HG03442 (cell line): Measurements from ENCODE around the gene IRF9.
"Not testable (repeated sequence)": the region's sequence is repeated elsewhere in the genome, so short reads cannot be mapped to it uniquely, and the experiment has no call there.

ENCODE experiments used
- ATAC-seq: cut with Tn5 transposase; IDR thresholded peaks from one replicate; pipeline ENCODE4 v1.9.1; 2021; ENCODE audit warnings: mild to moderate bottlenecking, moderate library complexity; ENCODE audit not compliant: unreplicated experiment

Gene IRF9

DNA sequence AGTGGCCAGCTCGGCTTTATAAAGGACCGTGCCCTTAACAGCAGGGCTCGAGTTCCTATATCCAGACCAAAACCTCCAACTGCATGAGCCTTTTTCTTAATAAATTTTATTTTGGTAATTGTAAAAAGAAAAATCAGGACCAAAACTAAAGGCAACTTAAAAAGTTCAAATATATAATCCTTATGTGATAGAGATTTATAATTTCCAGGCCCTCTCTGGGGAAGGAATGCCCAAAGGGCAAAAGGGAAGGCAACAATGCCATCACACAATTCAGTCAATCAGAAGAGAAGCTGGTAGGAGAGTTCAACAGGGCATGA, 28.0 kb downstream of the IRF9 start:
- ATAC-seq = no peak

DNA sequence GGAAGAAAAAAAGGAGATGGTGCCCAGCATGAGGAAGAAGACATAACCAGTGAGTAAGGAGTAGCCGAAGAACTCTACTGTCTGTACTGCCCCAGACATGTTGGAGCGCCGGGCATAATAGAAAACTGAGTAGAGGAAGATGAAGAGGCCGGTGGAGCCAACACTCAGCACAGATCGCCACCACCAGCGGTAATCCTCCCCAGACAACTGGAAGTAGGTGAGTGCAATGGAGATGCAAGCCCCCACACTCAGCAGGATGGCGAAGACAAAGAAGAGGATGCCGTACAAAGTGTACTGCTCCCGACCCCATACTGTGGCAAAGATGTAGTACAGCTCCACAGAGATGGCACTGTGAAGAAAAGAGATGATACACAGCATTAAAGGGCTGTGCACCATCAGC, 28.4 kb downstream of the IRF9 start:
- no peak for ATAC-seq

DNA sequence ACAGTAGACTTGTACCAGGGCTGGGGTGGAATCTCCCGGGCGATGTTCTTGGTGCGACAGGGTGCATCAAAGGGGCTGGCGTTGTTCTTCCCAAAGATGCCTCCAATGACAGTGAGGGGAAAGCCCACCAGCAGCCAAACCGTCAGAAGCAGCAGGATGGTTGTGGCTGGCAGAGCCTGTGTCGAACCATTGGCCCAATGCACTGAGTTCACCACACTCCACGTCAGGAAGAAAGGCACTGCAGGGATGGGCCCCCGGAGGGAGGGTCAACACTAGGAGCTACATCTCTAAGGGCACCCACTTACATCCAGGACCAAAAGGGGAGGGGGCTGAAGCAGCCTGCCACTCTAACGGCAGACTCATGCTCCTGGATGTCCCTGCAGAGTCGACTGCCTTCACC, 29.4 kb downstream of the IRF9 start:
- ATAC-seq = no peak

DNA sequence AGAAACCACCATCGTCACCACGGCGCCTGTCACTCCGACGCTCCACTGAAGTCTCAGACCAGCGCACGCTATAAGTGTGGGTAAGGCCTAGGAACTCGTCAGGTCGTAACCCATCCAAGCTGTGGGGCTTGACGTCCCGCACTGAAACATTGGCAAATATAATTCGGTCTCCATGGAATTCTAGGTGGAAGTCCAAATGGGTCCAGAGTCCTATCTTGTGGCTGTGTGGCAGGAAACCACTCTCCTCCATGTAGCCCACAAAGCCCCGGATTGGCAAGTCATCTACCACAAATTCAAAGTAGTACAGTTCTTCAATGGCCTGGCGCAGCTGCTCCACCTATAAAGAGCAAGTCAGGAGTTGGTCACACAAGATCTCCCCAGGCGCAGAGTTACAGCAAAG, 31.9 kb downstream of the IRF9 start:
- ATAC-seq = no peak

DNA sequence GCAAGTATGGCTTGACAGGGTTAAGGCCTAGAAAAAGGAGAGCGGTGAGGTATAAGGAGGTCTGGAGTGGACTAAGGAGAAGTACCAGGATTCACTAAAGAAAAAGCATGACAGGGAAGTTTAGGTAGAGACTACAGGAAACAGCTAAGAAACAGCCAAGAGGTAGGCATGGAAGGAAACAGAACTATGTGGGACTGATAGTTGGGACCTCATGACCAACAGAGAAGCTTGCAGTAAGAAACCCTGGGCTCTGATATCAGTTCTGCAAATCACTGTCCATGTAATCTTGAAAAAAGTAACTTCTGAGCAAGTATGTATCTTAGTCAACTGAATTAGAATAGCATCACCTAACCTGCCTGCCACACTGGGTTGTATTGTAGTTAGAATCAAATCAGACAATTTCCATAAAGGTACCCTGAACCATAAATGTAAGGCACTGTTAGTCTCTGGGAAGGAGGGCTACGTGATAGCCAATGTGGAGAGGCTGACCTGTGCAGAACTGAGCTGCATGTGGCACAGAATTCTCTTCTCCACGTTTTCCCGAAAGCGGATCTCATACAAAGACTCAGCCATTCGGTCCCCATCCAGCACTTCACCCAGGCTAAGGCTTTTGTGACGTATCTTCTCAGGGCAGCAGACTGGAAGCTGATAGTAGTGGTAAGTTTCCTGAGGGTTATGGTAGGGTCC, 33.3 kb downstream of the IRF9 start:
- ATAC-seq = no peak

DNA sequence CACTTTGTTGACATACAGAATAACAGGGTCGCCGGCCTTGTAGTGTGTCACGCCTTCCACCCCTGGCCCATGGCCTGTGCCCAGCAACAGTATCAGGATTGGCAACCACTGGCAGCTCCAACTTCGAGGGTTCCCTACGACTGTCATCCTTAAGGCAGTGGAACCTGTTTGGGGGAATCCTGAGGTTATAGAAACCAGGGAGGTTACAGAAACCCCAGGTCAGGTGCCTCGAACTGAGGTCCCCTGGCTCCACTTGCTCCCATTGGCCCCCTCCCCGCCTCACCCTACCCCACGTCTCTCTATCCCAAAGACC, 33.8 kb downstream of the IRF9 start:
- ATAC-seq = no peak

DNA sequence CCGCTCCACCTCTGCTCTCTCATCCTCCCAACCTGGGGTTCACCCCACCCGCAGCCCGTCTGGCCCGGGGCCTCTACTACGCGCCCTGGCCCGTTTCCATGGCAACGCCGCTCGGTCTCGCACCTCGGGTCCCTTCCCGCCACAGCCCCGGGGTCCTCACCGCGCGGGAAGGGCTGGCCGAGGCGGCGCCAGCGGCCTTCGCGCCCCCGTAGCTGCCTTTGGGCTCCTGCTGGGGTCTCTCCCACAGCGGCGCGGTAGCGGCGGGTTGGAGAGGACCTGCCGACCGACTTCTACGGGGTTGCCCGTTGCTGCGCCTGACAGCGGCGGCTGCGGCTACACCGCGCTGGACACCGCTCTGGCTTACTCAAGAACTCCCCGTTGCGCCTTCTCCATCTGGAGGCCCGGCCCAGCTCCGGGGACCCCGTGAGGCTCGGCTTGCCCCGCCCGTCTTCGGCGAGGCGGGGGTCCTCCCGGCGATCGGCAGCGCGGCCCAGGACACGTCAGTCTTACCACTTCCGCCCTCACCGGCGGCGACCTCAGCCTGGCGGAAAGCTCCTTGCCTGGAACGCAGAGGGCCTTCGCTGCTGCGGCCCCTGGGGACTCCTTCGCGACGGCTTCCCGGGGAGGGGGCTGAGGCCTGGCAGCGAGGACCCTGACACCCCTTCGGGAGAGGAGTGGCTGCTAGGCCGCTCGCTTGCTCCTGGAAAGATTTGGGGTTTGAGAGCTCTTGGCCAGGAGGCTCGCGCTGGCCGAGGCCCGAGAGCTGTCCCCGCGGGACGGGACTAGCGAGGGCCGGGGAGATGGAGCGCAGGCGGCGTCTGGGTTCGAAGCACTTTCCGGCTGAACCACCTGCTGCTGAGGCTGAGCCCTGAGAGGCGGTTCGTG, 34.4 kb downstream of the IRF9 start, which contains the start of gene TM9SF1:
TSS of gene TM9SF1 (minus strand) at position 256 of the 885 bp plus-strand sequence. CDS start 422 bp downstream, outside the sequence.
- ATAC-seq = peak; percentile 86

DNA sequence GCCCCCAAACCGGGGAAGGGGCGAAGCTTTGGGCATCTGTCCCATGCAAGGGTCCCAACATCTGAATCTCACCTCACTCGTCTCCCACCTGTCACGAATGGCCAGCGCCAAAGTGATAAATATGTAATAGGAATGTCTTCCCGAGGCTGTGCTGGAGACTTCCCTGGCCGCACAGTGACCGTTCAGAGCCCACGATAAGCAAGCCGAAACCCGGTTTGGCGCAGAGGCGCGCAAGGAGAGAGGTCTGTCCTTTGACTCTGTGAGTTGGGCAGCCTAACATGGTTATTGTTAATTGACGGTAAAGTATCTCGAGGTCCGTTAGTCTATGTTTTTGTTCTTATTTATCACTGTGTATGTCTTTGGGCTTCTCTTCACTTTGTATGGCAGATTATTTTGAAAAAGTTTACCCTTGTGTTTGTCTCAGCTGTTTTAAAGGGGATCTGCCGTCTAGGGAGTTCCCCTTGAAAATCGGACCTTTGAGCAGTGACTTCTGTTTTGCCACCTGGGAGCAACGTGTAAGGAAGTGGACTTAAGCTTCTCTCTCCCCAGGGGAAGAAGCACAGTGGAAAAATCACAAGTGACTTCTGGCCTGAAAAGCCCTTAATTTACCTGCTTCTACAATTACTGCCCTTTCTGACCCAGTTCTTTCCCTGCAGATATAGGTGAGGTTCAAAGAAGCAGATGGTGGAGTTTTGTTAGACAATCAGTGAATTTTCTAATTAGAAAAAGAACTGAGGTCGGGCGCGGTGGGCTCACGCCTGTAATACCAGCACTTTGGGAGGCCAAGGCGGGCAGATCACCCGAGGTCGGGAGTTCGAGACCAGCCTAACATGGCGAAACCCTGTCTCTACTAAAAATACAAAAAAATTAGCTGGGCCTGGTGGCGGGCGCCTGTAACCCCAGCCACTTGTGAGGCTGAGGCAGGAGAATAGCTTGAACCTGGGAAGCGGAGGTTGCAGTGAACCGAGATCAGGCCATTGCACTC, 35.3 kb downstream of the IRF9 start:
- ATAC-seq = peak; percentile 20

DNA sequence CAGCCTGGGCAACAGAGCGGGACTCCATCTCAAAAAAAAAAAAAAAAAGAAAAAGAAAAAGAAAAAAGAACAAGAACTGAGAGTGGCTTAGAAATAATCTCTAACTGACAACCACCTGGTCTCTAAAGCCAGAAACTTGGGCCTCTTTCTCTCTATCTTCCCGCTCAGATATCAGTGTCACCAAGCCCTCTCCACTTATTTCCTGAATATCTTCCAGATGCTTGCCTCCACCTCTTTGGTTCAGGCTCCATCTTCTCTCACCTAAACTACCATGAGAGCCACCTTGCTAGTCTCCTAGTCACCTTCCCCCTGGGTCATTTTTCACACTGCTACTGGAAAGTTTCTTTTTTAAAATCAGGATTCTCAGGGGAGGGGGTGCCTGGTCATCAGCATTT, 36.0 kb downstream of the IRF9 start:
- ATAC-seq = no peak

DNA sequence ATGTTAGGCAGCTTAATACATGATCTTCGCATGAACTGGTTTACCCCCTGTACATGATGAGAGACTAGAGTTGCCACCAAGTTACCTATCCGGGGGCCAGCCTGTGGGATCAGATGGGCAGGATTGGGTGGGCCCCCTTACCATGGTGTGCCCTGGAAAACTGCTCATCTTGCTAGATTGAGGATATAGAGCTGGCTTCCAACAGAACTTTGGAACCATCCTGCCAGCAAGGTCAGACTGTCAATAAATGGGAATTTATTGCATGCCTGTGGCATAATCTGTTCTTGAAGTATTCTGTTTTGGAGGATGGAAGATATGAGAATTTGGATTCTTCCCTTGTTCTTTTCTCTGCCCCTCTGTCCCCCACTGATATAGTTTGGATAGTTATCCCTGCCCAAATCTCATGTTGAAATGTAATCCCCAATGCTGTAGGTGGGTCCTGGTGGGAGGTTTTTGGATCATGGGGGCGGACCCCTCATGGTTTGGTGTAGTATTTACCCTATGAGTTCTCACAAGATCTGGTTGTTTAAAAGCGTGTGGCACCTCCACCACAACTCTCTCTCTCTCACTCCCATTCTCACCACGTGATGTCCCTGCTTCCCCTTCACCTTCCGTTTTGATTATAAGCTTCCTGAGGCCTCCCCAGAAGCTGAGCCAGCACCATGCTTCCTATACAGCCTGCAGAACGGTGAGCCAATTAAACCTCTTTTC, 37.9 kb downstream of the IRF9 start:
- no peak for ATAC-seq

DNA sequence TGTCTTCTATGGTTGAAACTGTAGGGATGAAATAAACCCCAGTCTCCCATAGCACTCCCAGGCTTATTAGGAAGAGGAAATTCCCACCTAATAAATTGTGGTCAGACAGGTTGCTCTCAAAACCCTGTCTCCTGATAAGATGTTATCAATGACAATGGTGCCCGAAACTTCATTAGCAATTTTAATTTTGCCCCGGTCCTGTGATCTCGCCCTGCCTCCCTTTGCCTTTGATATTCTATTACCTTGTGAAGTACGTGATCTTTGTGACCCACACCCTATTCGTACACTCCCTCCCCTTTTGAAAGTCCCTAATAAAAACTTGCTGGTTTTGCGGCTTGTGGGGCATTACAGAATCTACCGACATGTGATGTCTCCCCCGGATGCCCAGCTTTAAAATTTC, 41.5 kb downstream of the IRF9 start:
- ATAC-seq = not testable (repeated sequence)

DNA sequence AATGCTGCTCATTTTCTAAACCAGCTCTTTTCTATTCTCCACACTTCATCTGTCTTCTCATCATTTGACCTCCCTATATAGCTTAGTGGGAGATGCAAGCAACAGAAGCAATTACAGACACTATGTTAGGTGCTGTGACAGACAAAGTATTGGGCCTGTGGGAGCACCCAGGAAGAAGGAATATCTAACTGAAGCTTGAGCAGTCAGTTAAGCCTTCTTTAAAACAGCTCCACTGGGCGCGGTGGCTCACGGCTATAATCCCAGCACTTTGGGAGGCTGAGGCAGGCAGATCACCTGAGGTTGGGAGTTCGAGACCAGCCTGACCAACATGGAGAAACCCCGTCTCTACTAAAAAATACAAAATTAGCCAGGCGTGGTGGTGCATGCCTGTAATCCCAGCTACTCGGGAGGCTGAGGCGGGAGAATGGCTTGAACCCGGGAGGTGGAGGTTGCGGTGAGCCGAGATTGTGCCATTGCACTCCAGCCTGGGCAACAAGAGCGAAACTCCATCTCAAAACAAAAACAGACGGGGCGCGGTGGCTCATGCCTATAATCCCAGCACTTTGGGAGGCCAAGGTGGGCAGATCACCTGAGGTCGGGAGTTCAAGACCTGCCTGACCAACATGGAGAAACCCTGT, 42.3 kb downstream of the IRF9 start:
- not testable (repeated sequence) for ATAC-seq

DNA sequence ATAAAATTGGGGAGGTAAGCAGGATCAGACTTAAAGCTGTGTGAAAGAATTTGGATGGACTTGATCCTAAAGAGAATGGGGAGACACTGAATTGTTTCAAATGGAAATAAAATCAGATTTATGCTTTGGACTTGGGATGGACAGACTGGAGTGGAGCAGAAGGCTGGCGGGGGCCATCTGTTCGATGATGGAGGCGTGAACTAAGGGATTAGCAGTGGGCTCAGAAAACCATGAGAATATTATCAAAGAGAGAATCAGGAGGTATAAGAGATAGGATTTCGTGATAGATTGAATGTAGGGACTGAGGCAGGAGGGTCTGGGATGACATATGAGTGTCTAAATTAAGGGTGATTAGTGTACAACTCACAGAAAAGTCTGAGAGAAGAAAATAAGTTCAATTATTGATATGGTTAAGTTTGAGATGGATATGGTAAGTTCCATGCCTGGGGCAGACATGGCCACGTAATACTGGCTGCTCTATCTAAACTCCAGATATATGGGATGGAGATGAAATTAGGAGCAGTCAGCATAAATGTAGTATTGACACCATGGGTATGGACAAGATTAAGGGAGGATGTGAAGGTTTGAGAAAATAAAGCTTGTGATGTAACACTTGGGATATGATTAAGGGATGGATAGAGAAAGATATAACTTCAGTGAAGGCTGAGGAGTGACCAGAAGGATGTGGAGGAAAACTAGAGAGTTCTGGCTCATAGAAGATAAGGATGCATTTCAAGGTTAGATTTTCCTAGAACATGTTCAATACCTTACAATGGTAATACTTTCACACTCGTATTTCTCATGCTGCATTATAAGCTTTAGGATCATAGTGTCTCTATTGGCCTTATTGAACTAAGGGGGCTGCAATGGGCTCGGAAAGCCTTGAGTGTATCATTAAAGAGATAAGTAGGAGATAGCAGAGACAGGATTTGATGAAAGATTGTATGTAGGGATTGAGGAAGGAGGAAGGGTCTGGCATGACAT, 43.4 kb downstream of the IRF9 start:
- ATAC-seq = no peak

DNA sequence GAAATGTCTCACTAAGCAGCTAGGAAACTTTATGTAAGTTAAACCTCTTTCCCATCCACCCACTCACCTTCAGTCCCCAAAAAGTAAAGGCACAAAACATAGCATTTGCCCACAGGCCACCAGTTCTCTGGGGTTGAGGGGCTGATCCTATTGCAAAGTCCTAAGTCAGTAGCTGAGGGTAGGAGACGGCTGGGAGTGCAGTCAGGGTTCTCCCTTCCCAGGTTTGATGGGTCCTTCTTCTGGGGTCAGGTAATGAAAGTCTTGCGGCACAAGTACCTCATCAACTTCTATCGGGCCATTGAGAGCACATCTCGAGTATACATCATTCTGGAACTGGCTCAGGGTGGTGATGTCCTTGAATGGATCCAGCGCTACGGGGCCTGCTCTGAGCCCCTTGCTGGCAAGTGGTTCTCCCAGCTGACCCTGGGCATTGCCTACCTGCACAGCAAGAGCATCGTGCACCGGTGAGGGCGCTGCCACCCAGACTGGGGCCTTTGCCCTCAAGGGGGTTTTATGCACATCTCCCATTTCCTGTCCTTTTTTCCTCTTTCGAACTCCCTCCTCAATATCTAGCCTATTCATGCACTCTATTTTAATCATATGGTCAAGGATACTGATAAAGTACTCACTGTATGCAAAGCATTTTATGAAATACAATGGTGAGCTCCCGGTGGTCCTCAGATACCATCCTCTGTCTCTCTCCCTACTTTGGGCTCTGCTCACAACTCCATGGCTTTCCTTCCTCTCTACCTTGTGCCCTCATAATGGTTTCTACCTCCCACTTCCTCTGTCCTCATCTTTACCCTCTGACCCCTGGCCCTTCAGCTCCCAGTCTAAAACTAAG, 45.4 kb downstream of the IRF9 start:
- ATAC-seq = no peak

DNA sequence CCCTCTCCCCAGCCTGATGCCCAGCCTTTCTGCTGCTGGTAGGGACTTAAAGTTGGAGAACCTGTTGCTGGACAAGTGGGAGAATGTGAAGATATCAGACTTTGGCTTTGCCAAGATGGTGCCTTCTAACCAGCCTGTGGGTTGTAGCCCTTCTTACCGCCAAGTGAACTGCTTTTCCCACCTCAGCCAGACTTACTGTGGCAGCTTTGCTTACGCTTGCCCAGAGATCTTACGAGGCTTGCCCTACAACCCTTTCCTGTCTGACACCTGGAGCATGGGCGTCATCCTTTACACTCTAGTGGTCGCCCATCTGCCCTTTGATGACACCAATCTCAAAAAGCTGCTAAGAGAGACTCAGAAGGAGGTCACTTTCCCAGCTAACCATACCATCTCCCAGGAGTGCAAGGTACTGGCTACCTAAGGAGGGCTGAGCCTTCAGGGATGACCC, 46.1 kb downstream of the IRF9 start:
- ATAC-seq = no peak

DNA sequence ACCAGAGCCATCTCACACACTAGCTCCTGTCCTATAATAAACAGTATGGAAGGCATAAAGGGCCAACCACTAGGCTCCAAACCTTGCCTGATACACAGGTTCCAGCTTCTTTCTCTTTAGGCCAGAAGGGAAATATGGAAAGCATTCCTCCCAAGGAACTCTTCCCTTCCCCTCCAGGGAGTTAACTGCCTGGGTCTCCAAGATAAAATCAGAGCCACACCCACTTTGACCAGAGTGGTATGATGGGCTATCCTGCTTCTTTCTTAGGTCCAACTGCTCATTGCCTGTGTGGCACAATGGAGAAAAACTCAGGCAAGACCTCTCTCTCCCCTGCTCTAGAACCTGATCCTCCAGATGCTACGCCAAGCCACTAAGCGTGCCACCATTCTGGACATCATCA, 46.6 kb downstream of the IRF9 start:
- ATAC-seq = no peak

DNA sequence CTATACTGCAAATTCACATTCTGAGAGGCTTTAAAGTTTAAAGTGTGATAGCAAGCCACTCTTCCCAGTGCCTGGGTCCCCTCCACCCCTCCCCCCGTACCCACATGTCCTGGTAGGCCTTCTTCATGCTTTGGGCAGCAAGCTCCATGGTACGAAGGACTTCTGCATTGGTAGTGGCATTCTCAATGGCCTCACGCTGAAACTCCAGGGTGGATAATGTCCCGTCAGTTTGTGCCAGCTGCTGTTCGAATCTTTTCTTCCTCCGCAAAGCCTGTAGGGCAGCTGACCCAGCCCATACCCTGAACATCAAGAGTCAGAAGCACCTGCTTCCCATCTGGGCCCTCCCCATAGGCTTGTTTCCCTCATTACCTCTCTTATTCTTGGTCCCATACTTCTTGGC, 50.2 kb downstream of the IRF9 start:
- no peak for ATAC-seq
